HG02642 (cell line): ENCODE measurements around the gene TIMM21.

ENCODE experiments used
- ATAC-seq: cut with Tn5 transposase; IDR thresholded peaks from one replicate; pipeline ENCODE4 v1.9.1; 2021; ENCODE audit warnings: mild to moderate bottlenecking; ENCODE audit not compliant: unreplicated experiment, poor library complexity

The TIMM21 gene, protein sequence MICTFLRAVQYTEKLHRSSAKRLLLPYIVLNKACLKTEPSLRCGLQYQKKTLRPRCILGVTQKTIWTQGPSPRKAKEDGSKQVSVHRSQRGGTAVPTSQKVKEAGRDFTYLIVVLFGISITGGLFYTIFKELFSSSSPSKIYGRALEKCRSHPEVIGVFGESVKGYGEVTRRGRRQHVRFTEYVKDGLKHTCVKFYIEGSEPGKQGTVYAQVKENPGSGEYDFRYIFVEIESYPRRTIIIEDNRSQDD

DNA sequence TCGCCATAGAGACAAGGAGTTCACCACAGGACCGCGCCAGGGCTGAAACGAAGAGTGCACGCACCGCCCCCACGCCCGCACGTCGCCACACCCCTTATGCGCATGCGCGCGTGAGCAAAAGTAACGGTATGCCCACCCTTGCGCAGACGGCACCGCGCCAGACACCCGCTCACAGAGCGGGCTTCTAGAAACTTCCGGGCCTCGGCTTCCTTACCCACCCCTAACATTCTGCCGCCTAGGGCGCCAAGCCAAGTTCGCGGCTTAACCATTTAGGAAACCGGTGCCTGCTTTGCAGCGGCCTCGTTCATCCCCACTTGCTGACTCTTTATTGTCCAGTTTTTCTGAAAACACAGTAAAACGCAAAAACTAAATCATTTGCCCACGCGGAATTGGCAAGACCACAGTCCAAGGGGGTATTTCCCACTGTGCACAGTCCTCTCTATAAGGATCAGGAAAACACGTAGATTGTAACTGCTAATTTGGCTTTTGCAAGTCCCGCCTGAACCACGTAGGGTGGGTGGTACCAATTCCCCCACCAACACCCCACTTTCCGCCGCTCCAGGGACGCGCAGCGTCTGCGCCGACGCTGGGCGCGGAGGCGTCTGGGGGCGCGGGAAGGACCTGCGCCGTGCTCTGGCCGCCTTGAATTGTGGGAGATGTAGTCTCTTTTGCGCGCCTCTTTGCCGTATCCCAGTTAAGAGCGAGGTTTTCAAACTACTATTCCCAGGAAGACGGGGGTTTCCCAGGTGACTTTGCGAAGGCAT lies at the start of gene TIMM21, which contains the start of gene FBXO15:
Gene TIMM21, plus strand, starts transcription at position 745 of the 764 bp plus-strand sequence. CDS start 286 bp downstream, outside the sequence.
Gene FBXO15, minus strand, starts transcription at position 56 of the 764 bp plus-strand sequence. Its CDS starts 49 bp downstream, at position 7.
- ATAC-seq: peak; percentile 88

DNA sequence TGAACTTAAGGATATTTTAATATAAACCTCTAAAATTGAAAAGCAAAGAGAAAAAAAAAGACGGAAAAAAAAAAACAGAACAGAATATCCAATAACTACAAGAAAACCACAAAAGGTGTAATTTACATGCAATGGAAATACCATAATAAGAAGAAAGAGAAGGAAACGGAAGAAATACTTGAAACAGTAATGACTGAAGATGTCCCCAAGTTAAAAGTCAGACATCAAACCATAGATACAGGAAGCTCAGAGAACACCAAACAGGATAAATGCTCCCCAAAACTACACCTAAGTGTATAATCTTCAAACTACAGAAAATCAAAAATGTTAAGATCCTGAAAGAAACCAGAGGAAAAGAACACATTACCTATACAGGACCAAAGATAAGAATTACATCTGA lies 39.9 kb upstream of the TIMM21 start:
- no peak for ATAC-seq

DNA sequence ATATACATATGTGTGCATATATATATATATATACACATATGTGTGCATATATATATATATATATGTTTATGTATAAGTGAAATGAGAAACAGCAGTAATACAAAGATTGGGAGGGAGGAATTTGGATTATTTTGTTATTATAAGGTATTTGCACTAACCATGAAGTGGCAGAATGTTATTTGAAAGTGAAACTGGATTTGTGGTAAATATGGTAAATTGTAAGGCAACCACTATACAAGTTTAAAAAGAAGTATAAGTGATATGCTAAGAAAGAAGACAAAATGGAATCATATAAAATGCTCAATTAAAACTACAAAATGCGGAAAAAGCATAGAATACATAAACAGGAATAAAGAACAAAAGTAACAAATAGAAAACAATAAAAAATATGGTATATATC lies 38.2 kb upstream of the TIMM21 start:
- ATAC-seq: no peak

DNA sequence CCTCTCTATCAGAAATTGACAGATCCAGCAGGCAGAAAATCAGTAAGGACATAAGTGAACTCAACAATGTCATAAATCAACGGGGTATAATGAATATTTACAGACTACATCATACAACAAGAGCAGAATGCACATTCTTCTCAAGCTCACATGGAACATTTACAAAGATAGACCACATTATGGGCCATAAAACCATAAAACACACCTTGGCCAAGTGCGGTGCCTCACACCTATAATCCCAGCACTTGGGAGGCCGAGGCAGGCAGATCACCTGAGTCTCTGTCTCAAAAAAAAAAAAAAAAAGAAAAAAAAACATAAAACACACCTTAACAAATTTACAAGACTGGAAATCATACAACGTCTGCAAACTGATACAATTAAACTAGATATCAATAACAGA lies 37.3 kb upstream of the TIMM21 start:
- ATAC-seq: no peak

DNA sequence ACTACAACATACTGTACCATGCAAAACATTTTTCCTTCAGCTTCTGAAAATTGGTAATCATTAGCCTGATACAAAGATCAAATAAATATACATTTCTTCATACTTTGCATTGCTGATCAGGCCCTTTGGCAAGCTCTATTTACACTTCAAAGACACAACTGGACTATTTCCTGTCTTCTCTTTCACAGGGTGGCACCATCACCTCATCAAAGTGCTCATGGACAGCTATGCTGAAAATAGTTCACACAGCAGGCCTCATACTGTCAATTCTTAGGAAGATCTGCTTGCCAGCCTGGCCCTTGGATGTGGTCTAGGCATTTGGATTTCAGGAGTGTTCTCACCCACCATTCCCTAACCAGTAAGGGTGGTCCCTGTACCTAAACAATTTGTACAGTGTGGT lies 34.6 kb upstream of the TIMM21 start:
- ATAC-seq: no peak

DNA sequence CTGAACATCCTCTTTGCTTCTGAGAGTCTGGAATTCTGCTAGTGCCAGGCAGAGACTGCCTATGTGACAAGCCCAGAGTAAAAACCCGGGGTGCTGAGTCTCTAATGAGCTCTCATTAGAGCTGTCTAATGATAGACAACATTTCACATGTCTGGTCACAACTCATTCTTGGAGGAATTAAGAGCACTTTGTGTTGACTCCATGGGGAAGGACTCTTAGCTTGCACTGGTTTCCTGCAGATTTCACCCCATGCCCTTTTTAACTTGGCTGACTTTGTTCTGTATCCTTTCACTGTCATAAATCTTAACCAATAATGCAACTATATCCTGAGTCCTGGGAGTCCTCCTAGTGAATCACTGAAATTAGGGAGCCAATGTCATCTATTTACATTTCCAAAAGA lies 34.2 kb upstream of the TIMM21 start:
- ATAC-seq: no peak

DNA sequence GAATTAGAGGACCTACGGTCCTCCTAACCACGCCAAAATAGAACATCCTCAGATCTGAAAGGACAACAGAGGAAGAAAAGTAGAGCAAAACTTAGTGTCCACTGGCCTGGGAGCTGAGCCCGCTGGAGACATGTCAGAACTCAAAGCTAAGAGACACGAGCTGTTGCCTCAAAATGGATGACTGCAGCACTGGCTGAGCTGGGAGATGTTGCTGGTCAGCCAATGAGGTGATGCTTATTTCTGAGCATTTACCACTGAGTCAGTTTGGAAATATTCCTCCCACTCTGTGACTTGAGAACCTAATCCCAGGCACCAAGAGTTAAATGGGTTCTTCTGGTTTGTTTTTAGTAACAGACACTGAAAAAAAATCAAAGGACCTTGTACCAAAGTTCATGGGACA lies 33.3 kb upstream of the TIMM21 start:
- no peak for ATAC-seq

DNA sequence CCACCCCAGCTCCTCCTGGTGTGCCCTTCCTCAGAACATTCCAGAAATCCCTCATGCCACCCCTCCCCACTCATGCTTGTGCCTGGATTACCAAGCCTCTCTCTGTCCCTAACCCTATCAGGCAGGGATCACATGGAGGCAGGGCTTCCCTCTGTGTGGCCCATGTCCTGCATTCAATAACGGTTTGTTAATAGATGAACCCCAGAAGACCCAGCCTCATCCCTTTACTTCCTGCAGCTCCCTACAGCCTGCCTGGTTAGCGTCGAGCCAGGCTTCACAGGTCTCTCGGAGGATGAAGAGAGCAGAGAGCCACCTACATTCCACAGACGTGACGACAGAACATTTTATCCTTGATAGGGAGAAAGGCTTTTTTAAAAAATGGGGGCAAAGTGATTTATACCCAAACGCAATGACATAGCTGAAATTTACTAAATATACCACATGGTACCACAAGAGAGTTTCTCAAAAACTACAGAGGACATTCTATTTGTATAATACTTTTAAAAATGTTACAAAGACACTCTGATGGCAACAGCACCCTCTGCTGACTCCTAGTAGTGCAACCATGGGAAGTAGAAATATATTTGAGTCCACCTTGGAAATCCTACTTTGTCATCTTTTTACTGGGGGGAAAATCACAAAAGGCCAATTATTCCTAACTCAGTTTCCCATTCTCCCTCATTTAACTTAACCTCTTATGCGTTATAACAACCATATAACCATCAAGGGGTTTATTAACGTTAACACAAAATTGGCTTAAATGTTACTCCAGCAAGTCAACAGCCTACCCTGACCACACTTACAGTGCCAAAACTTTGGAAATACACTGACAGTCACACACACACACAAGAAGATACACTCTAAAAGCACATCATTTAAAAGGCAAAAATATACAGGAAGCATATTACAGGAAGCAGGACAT lies 31.4 kb upstream of the TIMM21 start:
- no peak for ATAC-seq

DNA sequence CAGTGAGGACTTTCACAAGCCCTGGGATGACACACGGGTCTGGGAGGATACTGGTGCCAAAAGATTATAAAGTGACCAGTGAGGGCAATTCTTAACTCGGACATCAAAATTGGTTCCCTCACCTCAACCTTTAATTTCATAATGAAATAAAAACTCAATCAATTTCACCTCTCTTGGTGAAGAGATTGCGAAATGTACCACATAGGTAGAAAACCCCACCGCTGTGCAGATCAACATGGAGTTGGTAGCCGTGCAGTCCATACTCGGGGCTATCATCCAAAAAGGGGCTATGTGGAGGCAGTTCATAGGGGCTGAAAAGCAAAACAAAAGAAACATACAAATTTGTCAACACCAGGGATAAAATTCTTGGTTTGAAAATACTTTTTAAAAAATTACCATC lies 25.1 kb upstream of the TIMM21 start:
- no peak for ATAC-seq

DNA sequence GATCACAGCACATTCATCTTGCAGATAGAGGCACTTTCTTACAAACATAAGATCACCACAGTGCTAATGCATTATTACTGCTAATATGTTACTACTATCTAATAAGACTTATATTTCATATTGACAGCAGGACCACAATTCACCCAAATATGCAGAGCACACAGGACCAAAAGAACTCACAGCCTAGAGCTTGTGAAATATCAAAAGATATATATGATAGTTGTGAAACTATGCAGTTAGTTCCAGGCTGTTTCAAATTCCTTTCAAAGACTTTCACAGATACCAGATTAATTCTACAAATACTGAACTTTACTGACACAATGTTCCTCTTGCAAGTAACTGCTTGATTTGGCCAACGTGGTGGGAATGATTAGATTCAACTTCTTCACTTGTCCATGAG lies 23.7 kb upstream of the TIMM21 start:
- ATAC-seq: no peak

DNA sequence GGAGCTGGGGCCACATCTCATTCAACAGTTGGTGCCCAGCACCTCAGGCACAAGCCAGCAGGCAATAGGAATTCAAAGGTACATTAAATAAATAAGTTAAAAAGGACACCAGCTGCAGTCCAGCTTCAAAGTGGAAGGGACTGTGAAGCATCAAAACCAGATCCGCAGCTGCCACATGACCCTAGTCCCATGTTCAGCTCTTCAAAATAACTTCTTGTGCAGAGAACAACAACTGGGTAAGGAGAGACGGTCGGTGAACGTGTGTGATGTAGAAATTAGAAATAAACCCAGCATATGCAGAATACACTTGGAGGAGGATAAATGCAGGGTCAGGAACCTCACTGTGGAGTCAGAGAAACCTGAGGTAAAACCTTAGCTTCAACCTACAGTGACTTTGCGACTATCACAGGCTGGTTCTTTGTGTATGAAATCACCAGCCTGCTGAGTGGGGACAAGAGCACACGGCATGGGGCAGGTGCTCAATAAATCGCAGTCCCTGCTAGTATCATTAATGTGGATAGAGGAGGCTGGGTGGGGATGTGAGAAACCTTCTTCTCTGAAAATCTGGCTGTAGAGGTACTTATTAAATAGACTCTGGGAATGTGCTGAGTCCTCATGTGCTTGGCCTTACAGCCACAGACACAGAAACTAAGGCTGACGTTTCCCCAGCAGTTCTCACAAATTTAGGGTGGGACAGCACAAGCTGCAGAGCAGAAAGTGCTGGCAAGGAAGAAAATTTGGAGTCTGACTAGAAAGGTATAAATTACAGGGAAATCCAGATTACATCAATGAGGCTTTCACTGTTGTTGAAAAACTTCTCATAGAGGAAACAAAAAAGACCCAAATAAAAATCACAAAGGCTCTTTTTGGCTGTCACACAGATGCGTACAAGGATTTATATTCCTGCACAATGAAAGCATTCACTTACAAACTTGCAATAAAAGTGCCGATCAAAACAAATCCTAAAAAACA lies 21.4 kb upstream of the TIMM21 start:
- ATAC-seq: no peak

DNA sequence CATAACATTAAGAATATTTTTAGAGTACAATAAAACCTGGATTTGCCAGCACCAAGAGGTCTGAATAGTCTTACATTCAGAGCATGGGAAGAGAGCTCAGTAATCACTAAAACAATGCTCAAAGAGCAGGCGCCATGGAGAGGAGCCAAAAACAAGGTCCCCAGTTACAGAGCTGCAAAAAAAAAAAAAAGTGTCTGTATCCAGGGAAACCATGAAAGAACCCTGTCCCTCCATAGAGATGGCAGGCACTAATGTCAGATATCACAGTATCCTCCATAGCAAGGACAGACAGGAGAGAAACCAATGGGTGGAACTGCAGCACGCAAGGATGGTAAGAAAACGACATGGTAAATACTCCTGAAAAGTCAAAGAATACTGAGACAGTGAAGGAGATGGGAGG lies 20.2 kb upstream of the TIMM21 start:
- ATAC-seq: no peak

DNA sequence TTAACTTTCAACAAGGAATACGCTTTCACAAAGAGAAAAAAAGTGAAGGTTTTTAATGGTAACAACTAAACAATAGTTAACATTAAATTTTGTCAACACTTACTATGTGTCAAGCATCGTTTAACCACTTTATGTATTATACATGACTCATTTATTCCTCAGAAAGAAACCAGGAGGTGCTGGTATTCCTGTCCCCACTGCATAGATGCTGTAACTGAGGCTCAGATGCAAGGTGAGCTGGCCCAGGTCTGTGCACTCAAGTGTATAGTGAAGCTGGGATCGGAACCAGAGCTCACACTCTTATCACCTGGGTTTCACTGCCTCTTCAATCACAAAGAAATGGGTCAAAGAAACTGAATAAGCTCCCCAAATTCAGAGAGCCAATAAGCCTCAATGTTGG lies 17.2 kb upstream of the TIMM21 start:
- ATAC-seq: no peak

DNA sequence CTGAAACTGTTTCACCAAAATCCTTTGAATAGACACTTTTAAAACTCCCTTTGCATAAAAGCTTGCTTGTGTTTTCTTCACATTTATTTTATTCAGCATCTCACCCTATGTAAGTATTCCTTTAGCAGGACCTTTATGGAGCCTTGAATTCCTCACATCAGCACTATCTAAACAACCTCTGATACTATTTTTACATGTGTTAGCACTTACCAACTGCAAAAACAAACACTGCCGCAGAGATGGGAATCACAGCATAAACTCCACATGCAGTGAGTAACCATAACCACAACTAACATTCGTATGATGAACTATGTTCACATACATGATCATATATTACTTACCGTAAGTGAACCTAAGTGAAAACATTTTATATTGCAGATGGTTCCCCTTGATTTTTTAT lies 16.1 kb upstream of the TIMM21 start:
- no peak for ATAC-seq

DNA sequence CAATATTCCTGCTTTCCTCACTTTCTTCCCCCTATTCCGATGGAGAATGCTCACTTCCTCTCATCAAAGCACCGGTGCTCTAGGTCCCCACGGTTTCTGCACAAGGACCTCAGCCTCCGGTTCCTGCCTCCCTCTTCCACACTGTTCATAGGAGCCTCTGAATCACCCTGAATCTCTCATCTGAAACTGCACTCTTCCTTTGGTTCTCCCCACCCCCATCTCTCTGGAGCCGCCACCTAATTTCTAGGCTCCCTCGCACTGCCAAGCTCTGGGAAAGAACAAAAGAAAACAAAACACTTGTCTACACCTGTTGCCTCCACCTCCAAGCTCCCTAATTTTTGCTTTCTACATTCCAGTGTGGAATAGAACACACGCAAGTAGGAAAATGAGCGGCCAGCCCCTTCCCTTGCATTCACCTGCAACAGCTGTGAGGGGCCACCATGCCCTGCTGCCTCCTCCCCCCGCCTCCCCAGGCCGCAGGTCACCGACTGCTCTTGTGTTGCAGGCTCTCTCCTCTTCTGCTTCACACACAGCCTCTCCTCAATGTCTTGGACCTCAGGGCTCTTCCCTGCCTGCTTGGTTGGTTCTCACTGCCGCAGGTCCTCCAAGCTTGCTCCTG lies 10.3 kb upstream of the TIMM21 start:
- no peak for ATAC-seq

DNA sequence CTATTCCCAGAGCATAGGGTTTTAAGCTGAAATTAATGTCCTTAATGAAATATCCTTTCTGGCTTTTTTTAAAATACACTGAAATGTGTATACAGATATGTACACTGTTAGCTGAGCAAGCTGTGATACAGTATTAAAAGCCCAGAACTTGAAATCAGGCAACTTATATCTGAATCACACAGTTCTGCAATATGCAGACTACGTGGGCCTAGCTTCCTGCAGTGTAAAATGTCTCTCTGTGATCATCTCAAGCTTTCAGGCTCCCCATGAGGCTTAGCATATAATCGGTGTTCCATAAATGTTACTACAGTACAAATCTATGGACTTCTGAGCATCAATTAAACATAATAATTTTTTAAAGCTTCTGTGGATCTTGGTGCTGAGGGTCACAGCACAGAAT lies 8.9 kb upstream of the TIMM21 start:
- ATAC-seq: no peak

DNA sequence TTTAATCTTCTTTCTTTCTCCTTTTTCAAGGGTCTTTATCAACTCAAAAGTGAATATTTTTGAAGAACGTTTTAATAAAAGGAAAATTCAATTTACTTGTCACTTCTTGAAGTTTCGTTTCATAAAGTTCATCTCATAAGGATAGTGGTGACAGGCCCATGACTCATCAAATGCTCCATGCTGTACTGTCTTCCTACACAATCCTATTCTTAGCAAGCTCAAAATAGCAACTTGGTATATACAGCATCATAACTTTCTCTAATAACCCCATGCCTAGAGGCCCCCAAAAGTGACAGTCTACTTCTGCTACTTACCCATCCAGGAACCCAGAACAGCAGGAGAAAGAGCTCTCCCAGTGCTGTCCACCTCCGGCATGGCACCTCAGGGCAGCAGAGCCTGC lies 8.4 kb upstream of the TIMM21 start:
- ATAC-seq: no peak

DNA sequence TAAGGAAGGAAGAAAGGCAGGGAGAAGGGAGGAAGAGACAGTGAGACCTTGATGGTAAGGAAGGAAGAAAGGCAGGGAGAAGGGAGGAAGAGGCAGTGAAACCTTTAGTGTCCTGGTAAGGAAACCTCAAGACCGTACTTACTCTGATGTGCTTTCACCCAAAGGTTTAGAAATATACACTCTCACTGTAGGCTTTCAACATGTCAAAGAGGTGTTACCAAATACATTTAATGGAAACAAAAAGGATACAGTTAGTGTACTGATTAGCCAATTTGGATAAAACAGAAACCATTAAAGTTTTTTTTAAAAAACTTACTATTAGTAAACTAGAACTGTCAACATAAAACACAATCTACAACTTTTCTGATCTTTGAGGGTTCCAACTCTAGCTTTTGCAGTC lies 7.7 kb upstream of the TIMM21 start:
- no peak for ATAC-seq

DNA sequence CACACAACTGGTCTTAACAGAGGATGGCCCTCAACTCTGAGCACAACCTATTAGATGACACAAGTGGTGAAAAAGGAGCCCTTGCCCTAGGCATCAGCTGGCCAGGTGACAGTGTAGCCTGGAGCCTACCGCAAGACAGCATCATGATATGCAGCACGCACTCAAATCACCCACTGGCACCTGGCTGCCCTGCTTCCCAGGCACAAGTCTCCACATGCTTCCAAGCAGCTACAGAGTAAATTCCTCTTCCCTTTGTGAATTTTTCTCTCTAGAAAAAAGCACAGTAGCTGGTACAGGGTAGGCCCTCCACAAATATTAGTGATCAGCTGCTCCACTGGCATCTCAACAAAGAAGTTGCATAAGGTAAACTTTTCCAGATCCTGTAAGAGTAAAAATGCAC lies 6.7 kb upstream of the TIMM21 start:
- ATAC-seq: no peak
